Right ventricle myocardium superior (tissue), 1 donor: ENCODE measurements around the gene ZSCAN23. TPM values are rescaled to one million over a fixed set of nuclear protein-coding genes. Genes with fewer than 3 reads are reported as not detected.
A peak's percentile ranks its signal among the peaks of the same experiment; 100 is the strongest.
"Not testable (repeated sequence)": the region's sequence is repeated elsewhere in the genome, so short reads cannot be mapped to it uniquely, and the experiment has no call there.

Experiments used
- ATAC-seq: fragments of 200-7000 bp; cut with Tn5 transposase; one replicate; pipeline ENCODE4 v1.9.1; 2020; ENCODE audit warnings: mild to moderate bottlenecking; ENCODE audit not compliant: poor library complexity
- DNase-seq: peaks from one replicate; pipeline ENCODE4 v3.0.0-alpha.2; 2020
- intact Hi-C: fragments of 100-400 bp; cut with DNase I; formaldehyde crosslinking; loops from one replicate; pipeline ENCODE4 v1.11.2; 2022
- long read RNA-seq: library from polyadenylated mRNA; unstranded; transcript quantifications from one replicate; pipeline ENCODE4 v2.0.0, GENCODE V29; 2021
- total RNA-seq: library from RNA; stranded (reverse); fragmentation: NEBNext Ultra II Directional; extraction: Animal tissue kit (Norgen Biotek cat#: 25700); gene quantifications from one replicate; pipeline ENCODE4 v1.2.1, GENCODE V29; 2021
- donor health status: DM: no; HTN: yes; CAD: no; lungs with severe emphysema.

Gene ZSCAN23
- 2.1 TPM for total RNA-seq
- long read RNA-seq = 0 reads

DNA sequence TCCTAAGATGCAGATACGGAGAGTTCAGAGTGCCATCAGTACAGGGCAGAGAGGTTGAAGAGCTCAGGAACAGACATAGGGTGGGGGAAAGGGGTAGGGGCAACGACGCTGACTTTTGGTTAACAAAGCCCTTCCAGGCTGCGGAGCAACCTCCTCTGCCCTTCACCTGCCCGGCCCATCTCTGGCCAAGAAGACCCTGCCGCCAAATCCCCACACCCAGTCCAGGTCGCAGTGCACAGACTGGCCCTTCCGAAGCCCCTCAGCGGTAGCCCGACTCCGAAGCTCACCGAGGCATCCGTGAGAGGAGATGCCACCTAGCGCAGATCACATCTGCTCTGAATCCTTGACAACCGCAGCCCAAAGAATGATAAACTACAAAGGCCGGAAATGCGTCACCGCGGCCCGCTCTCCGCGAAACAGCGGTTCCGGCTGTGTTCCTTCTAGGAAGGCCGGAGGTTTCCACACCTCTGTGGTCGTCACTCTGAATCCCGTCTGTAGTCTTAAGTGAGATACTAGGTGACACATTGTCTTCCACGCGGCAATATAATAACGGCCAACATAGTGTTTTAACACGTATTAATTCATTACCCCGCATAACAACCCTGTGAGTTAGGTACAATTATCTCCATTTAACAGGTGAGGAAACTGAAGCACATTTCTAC, at the start of gene ZSCAN23:
Gene ZSCAN23, minus strand, starts transcription at position 380 of the 662 bp plus-strand sequence. CDS start 7,225 bp downstream, outside the sequence.
- ATAC-seq = peak; percentile 97
- intact Hi-C loops = no loop called here
- peak; percentile 85 for DNase-seq

GRCh38 chr6:28491984-28492317, 48.7 kb upstream of the ZSCAN23 start:
- ATAC-seq = no peak
- DNase-seq = no peak
- intact Hi-C loops = no loop called here

- intact Hi-C loops = no loop called here
- no peak for DNase-seq
- no peak for ATAC-seq
Measured at GRCh38 chr6:28490205-28490890, 47.1 kb upstream of the ZSCAN23 start.

- intact Hi-C loops = no loop called here
- ATAC-seq = no peak
Measured at GRCh38 chr6:28489366-28490204, 46.3 kb upstream of the ZSCAN23 start.

GRCh38 chr6:28488916-28489365, 45.6 kb upstream of the ZSCAN23 start:
- intact Hi-C loops = no loop called here
- DNase-seq (no peak), ATAC-seq (no peak)

More at GRCh38 chr6:28489366-28490204, 46.3 kb upstream of the ZSCAN23 start:
- no peak for DNase-seq

- ATAC-seq = no peak
- intact Hi-C loops = no loop called here
- no peak for DNase-seq
Measured at GRCh38 chr6:28486988-28487742, 43.9 kb upstream of the ZSCAN23 start.

DNA sequence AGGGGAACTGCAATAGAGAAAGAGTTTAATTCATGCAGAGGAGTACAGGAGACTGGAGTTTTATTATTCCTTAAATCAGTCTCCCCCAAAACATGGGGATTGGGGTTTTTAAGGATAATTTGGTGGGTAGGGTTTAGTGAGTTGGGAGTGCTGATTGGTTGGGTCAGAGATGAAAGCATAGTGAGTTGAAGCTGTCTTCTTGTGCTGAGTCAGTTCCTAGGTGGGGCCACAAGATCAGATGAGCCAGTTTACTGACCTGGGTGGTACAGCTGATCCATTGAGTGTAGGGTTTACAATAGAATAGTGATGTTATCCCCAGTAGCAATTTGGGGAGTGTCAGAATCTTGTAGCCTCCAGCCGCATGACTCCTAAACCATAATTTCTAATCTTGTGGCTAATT, 43.2 kb upstream of the ZSCAN23 start:
- DNase-seq = no peak
- intact Hi-C loops = no loop called here
- ATAC-seq = no peak

- DNase-seq (no peak), ATAC-seq (no peak)
- intact Hi-C loops = no loop called here
Measured at GRCh38 chr6:28485482-28485881, 42.2 kb upstream of the ZSCAN23 start.

DNA sequence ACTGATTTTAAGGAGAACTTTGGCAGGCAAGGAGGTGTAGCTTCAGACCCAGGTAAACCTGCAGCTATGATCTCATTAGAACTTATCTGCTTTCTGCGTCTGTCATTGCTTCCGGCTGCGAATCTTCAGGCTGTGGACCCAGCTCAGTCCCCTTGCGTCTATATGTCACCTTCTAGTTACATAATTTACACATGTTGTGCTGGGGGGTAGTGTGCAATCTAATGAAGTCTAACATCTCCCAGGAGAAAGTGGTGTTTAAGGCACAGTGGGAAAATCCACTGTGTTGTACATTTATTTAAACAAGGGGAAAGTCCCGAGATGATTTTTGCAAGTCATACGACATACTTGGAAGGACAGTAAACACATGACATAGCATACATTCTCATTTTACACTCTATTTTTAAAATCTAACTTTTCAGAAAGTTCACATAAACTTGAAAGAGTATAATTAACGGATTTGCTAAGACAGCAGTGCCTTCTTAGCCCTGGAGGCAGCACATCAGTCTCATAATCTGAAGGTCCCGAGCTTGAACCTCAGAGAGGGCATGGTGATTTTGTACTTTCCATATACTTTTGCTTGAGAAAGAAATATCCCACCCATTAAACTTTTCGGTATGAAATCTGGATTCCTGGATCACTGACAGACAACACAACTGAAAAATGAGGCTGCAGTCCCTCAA, 37.1 kb upstream of the ZSCAN23 start:
- intact Hi-C loops = no loop called here
- no peak for DNase-seq
- no peak for ATAC-seq

DNA sequence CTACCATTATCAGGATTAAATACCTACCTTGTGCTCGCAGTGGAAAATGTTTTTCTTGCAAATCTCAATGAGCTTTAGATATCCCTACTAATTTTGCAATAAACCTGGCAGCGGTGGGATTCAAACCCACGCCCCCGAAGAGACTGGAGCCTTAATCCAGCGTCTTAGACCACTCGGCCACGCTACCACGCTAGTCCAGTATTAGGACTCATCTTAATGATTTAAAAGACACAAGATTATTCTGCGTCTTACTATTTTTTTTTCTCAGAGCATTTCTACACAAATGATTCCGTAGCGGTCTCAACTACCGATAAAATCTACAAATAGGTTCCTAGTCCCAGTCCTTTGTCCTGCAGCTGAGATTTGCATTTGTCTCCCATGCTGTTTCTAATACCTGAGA, 35.2 kb upstream of the ZSCAN23 start:
- intact Hi-C loops = no loop called here
- ATAC-seq (no peak), DNase-seq (no peak)

GRCh38 chr6:28474441-28475219, 31.3 kb upstream of the ZSCAN23 start:
- intact Hi-C loops = no loop called here
- DNase-seq (no peak), ATAC-seq (no peak)

DNA sequence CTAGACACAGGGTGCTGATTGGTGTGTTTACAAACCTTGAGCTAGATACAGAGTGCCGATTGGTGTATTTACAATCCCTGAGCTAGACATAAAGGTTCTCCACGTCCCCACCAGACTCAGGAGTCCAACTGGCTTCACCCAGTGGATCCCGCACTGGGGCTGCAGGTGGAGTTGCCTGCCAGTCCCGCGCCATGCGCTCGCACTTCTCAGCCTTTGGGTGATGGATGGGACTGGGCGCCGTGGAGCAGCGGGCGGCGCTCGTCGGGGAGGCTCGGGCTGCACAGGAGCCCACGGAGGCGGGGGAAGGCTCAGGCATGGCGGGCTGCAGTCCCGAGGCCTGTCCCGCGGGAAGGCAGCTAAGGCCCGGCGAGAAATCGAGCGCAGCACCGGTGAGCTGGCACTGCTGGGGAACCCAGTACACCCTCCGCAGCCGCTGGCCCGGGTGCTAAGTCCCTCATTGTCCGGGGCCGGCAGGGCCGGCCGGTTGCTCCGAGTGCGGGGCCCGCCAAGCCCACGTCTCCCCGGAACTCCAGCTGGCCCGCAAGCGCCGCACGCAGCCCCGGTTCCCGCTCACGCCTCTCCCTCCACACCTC, 26.0 kb upstream of the ZSCAN23 start:
- ATAC-seq, intact Hi-C loops, DNase-seq: not testable (repeated sequence)

- ATAC-seq = no peak
- intact Hi-C loops = no loop called here
- no peak for DNase-seq
Measured at GRCh38 chr6:28468056-28468455, 24.8 kb upstream of the ZSCAN23 start.

- ATAC-seq = no peak
Measured at GRCh38 chr6:28462401-28462800, 19.1 kb upstream of the ZSCAN23 start.

GRCh38 chr6:28458568-28458967, 15.3 kb upstream of the ZSCAN23 start:
- ATAC-seq = no peak
- intact Hi-C loops = no loop called here

More at GRCh38 chr6:28462401-28462800, 19.1 kb upstream of the ZSCAN23 start:
- intact Hi-C loops = no loop called here
- DNase-seq = no peak

GRCh38 chr6:28449056-28449455, 5.8 kb upstream of the ZSCAN23 start:
- ATAC-seq = no peak
- intact Hi-C loops = no loop called here
- no peak for DNase-seq

More at GRCh38 chr6:28458568-28458967, 15.3 kb upstream of the ZSCAN23 start:
- DNase-seq = no peak

DNA sequence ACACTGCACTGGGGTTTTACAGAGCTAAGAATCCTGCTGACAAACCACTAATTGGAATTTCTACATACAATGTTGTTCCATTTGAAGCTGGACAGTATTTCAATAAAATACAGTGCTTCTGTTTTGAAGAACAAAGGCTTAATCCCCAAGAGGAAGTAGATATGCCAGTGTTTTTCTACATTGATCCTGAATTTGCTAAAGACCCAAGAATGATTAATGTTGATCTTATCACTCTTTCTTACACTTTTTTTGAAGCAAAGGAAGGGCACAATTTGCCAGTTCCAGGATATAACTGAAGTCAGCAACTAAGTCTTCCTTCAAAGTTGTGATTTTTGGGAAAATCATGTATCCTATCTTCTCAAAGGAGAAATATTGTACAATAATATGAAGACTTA, 4.2 kb upstream of the ZSCAN23 start:
- DNase-seq, ATAC-seq, intact Hi-C loops: not testable (repeated sequence)
